ENCODE results near the gene BCAN.
A peak's percentile ranks its signal among the peaks of the same experiment; 100 is the strongest.

The BCAN gene
- total RNA-seq = 0 to 0.39 (median 0) reads per million in 3 donors

GRCh38 chr1:156641761-156642264 lies at the start of gene BCAN:
BCAN (plus strand) TSS chr1:156642117; CDS start chr1:156646055, 3,938 bp downstream.
- Histone ChIP-seq H3K9me3 (ENCODE audit: control insufficient read depth, low read length) (no peaks in the 10 kb centered on the region), H3K36me3 (ENCODE audit: control insufficient read depth, insufficient read depth, low read length) (no peaks in the 10 kb centered on the region), H3K4me3 (ENCODE audit: insufficient read depth, low read depth, low read length, poor library complexity, severe bottlenecking) (peak within 1 kb of the TSS; percentile 35), H3K4me1 (ENCODE audit: control insufficient read depth, insufficient read depth, low read length, poor library complexity, severe bottlenecking) (peaks cover 21% of the 10 kb centered on the region), H3K27ac (ENCODE audit: insufficient read depth, low read length, poor library complexity, severe bottlenecking) (no peak within 1 kb of the TSS), H3K27me3 (replicated peaks; ENCODE audit: control insufficient read depth, insufficient read depth, low read length, poor library complexity, severe bottlenecking) (peaks cover 53% of the 10 kb centered on the region)
- DNase-seq = peak in 1 of 3 donors; percentile 3

- H3K27ac ChIP-seq (ENCODE audit: insufficient read depth, low read length, poor library complexity, severe bottlenecking) = peak overlapping the region; percentile 64
- H3K27me3 ChIP-seq (replicated peaks; ENCODE audit: control insufficient read depth, insufficient read depth, low read length, poor library complexity, severe bottlenecking) = no peaks in the 10 kb centered on the region
- DNase-seq = no peak
- H3K36me3 ChIP-seq (ENCODE audit: control insufficient read depth, insufficient read depth, low read length) = peaks cover 31% of the 10 kb centered on the region
- peak overlapping the region; percentile 57 for H3K4me3 ChIP-seq (ENCODE audit: insufficient read depth, low read depth, low read length, poor library complexity, severe bottlenecking)
- no peaks in the 10 kb centered on the region for H3K9me3 ChIP-seq (ENCODE audit: control insufficient read depth, low read length)
- H3K4me1 ChIP-seq (ENCODE audit: control insufficient read depth, insufficient read depth, low read length, poor library complexity, severe bottlenecking) = peaks cover 6% of the 10 kb centered on the region
Observed at GRCh38 chr1:156592158-156592909, 49.6 kb upstream of the BCAN start.

GRCh38 chr1:156592910-156593660 lies 48.8 kb upstream of the BCAN start:
- no peak overlapping the region for H3K27ac ChIP-seq (ENCODE audit: insufficient read depth, low read length, poor library complexity, severe bottlenecking)
- peaks cover 37% of the 10 kb centered on the region for H3K36me3 ChIP-seq (ENCODE audit: control insufficient read depth, insufficient read depth, low read length)
- H3K4me3 ChIP-seq (ENCODE audit: insufficient read depth, low read depth, low read length, poor library complexity, severe bottlenecking) = no peak overlapping the region
- no peaks in the 10 kb centered on the region for H3K9me3 ChIP-seq (ENCODE audit: control insufficient read depth, low read length)
- peaks cover 6% of the 10 kb centered on the region for H3K4me1 ChIP-seq (ENCODE audit: control insufficient read depth, insufficient read depth, low read length, poor library complexity, severe bottlenecking)
- no peaks in the 10 kb centered on the region for H3K27me3 ChIP-seq (replicated peaks; ENCODE audit: control insufficient read depth, insufficient read depth, low read length, poor library complexity, severe bottlenecking)
- DNase-seq = no peak

- no peaks in the 10 kb centered on the region for H3K27me3 ChIP-seq (replicated peaks; ENCODE audit: control insufficient read depth, insufficient read depth, low read length, poor library complexity, severe bottlenecking)
- peaks cover 42% of the 10 kb centered on the region for H3K36me3 ChIP-seq (ENCODE audit: control insufficient read depth, insufficient read depth, low read length)
- no peak overlapping the region for H3K27ac ChIP-seq (ENCODE audit: insufficient read depth, low read length, poor library complexity, severe bottlenecking)
- H3K4me3 ChIP-seq (ENCODE audit: insufficient read depth, low read depth, low read length, poor library complexity, severe bottlenecking) = no peak overlapping the region
- H3K9me3 ChIP-seq (ENCODE audit: control insufficient read depth, low read length) = no peaks in the 10 kb centered on the region
- DNase-seq = no peak
- H3K4me1 ChIP-seq (ENCODE audit: control insufficient read depth, insufficient read depth, low read length, poor library complexity, severe bottlenecking) = peaks cover 6% of the 10 kb centered on the region
Observed at GRCh38 chr1:156593661-156593989, 48.3 kb upstream of the BCAN start.

- Histone ChIP-seq H3K36me3 (ENCODE audit: control insufficient read depth, insufficient read depth, low read length) (peaks cover 45% of the 10 kb centered on the region), H3K27me3 (replicated peaks; ENCODE audit: control insufficient read depth, insufficient read depth, low read length, poor library complexity, severe bottlenecking) (no peaks in the 10 kb centered on the region), H3K4me3 (ENCODE audit: insufficient read depth, low read depth, low read length, poor library complexity, severe bottlenecking) (no peak overlapping the region), H3K4me1 (ENCODE audit: control insufficient read depth, insufficient read depth, low read length, poor library complexity, severe bottlenecking) (peaks cover 6% of the 10 kb centered on the region), H3K27ac (ENCODE audit: insufficient read depth, low read length, poor library complexity, severe bottlenecking) (no peak overlapping the region), H3K9me3 (ENCODE audit: control insufficient read depth, low read length) (no peaks in the 10 kb centered on the region)
- no peak for DNase-seq
Observed at GRCh38 chr1:156594190-156594589, 47.7 kb upstream of the BCAN start.

- peaks cover 45% of the 10 kb centered on the region for H3K36me3 ChIP-seq (ENCODE audit: control insufficient read depth, insufficient read depth, low read length)
- H3K9me3 ChIP-seq (ENCODE audit: control insufficient read depth, low read length) = no peaks in the 10 kb centered on the region
- H3K4me3 ChIP-seq (ENCODE audit: insufficient read depth, low read depth, low read length, poor library complexity, severe bottlenecking) = no peak overlapping the region
- no peaks in the 10 kb centered on the region for H3K27me3 ChIP-seq (replicated peaks; ENCODE audit: control insufficient read depth, insufficient read depth, low read length, poor library complexity, severe bottlenecking)
- peaks cover 6% of the 10 kb centered on the region for H3K4me1 ChIP-seq (ENCODE audit: control insufficient read depth, insufficient read depth, low read length, poor library complexity, severe bottlenecking)
- no peak overlapping the region for H3K27ac ChIP-seq (ENCODE audit: insufficient read depth, low read length, poor library complexity, severe bottlenecking)
- DNase-seq = no peak
Observed at GRCh38 chr1:156595016-156595415, 46.9 kb upstream of the BCAN start.

GRCh38 chr1:156596426-156596825 lies 45.5 kb upstream of the BCAN start:
- Histone ChIP-seq H3K27ac (ENCODE audit: insufficient read depth, low read length, poor library complexity, severe bottlenecking) (no peak overlapping the region), H3K4me3 (ENCODE audit: insufficient read depth, low read depth, low read length, poor library complexity, severe bottlenecking) (no peak overlapping the region), H3K27me3 (replicated peaks; ENCODE audit: control insufficient read depth, insufficient read depth, low read length, poor library complexity, severe bottlenecking) (no peaks in the 10 kb centered on the region), H3K9me3 (ENCODE audit: control insufficient read depth, low read length) (no peaks in the 10 kb centered on the region), H3K4me1 (ENCODE audit: control insufficient read depth, insufficient read depth, low read length, poor library complexity, severe bottlenecking) (peaks cover 6% of the 10 kb centered on the region), H3K36me3 (ENCODE audit: control insufficient read depth, insufficient read depth, low read length) (peaks cover 45% of the 10 kb centered on the region)
- DNase-seq = no peak

GRCh38 chr1:156598125-156598524 lies 43.8 kb upstream of the BCAN start:
- Histone ChIP-seq H3K4me3 (ENCODE audit: insufficient read depth, low read depth, low read length, poor library complexity, severe bottlenecking) (no peak overlapping the region), H3K4me1 (ENCODE audit: control insufficient read depth, insufficient read depth, low read length, poor library complexity, severe bottlenecking) (peaks cover 5% of the 10 kb centered on the region), H3K9me3 (ENCODE audit: control insufficient read depth, low read length) (no peaks in the 10 kb centered on the region), H3K27me3 (replicated peaks; ENCODE audit: control insufficient read depth, insufficient read depth, low read length, poor library complexity, severe bottlenecking) (no peaks in the 10 kb centered on the region), H3K27ac (ENCODE audit: insufficient read depth, low read length, poor library complexity, severe bottlenecking) (no peak overlapping the region), H3K36me3 (ENCODE audit: control insufficient read depth, insufficient read depth, low read length) (peaks cover 45% of the 10 kb centered on the region)
- no peak for DNase-seq

- peaks cover 5% of the 10 kb centered on the region for H3K4me1 ChIP-seq (ENCODE audit: control insufficient read depth, insufficient read depth, low read length, poor library complexity, severe bottlenecking)
- peaks cover 45% of the 10 kb centered on the region for H3K36me3 ChIP-seq (ENCODE audit: control insufficient read depth, insufficient read depth, low read length)
- no peaks in the 10 kb centered on the region for H3K9me3 ChIP-seq (ENCODE audit: control insufficient read depth, low read length)
- no peak overlapping the region for H3K4me3 ChIP-seq (ENCODE audit: insufficient read depth, low read depth, low read length, poor library complexity, severe bottlenecking)
- DNase-seq = no peak
- no peaks in the 10 kb centered on the region for H3K27me3 ChIP-seq (replicated peaks; ENCODE audit: control insufficient read depth, insufficient read depth, low read length, poor library complexity, severe bottlenecking)
- H3K27ac ChIP-seq (ENCODE audit: insufficient read depth, low read length, poor library complexity, severe bottlenecking) = peak overlapping the region; percentile 52
Observed at GRCh38 chr1:156598731-156599432, 43.0 kb upstream of the BCAN start.

Measured in effector memory CD4-positive, alpha-beta T cell (primary cell).